GM23338 (cell line): ENCODE data around the gene TMEM161B. TPM values are rescaled to one million over a fixed set of nuclear protein-coding genes. Genes with fewer than 3 reads are reported as not detected.

ENCODE experiments used
- ATAC-seq: fragments of 200-7000 bp; cut with Tn5 transposase; 3 replicates; pipeline ENCODE4 v1.9.1; 2020
- DNase-seq: peaks from one replicate; pipeline ENCODE4 v3.0.0-alpha.2; 2015; ENCODE audit warnings: low spot score
- H2AFZ ChIP-seq: fragments of 200-600 bp; sonication (generic); 2 replicates; pipeline ENCODE4 v1.8.0; 2016; ENCODE audit warnings: antibody characterized with exemption, mild to moderate bottlenecking, moderate library complexity
- H3F3A ChIP-seq: fragments of 200-600 bp; sonication (generic); replicated peaks from 2 replicates; pipeline ENCODE4 v1.8.0; 2017; ENCODE audit warnings: antibody characterized with exemption, mixed run types, low read depth
- H3K27ac ChIP-seq: fragments of 200-600 bp; sonication (generic); 2 replicates; pipeline ENCODE4 v1.6.1; 2016; ENCODE audit warnings: low read depth
- H3K27me3 ChIP-seq: fragments of 200-600 bp; sonication (generic); 2 replicates; pipeline ENCODE4 v1.8.0; 2016; ENCODE audit warnings: mild to moderate bottlenecking, mixed run types, moderate library complexity; ENCODE audit not compliant: insufficient read depth
- H3K36me3 ChIP-seq: fragments of 200-600 bp; sonication (generic); 2 replicates; pipeline ENCODE4 v1.8.0; 2016; ENCODE audit warnings: mild to moderate bottlenecking; ENCODE audit not compliant: insufficient read depth
- H3K4me1 ChIP-seq: fragments of 200-600 bp; sonication (generic); 2 replicates; pipeline ENCODE4 v1.8.0; 2016; ENCODE audit warnings: mild to moderate bottlenecking, moderate library complexity; ENCODE audit not compliant: insufficient read depth
- H3K4me2 ChIP-seq: fragments of 200-600 bp; sonication (generic); 2 replicates; pipeline ENCODE4 v1.7.1; 2017; ENCODE audit warnings: mixed run types
- H3K4me3 ChIP-seq: fragments of 200-600 bp; sonication (generic); 2 replicates; pipeline ENCODE4 v1.6.1; 2016; ENCODE audit warnings: mixed run types
- H3K79me2 ChIP-seq: fragments of 200-600 bp; sonication (generic); replicated peaks from 2 replicates; pipeline ENCODE4 v1.8.0; 2017; ENCODE audit warnings: mild to moderate bottlenecking; ENCODE audit not compliant: insufficient read depth
- H3K9me2 ChIP-seq: fragments of 200-600 bp; sonication (generic); 2 replicates; pipeline ENCODE4 v1.8.0; 2017; ENCODE audit not compliant: insufficient read depth
- H4K20me1 ChIP-seq: fragments of 200-600 bp; sonication (generic); replicated peaks from 2 replicates; pipeline ENCODE4 v1.8.0; 2017; ENCODE audit warnings: mild to moderate bottlenecking; ENCODE audit not compliant: insufficient read depth
- H3K27ac Mint-ChIP-seq: 2 replicates; pipeline ENCODE4 v1.8.0; 2020; ENCODE audit warnings: inconsistent platforms, mild to moderate bottlenecking, moderate library complexity, mixed read lengths
- H3K27me3 Mint-ChIP-seq: 3 replicates; pipeline ENCODE4 v1.8.0; 2022; ENCODE audit warnings: low read depth, mild to moderate bottlenecking, moderate library complexity, mixed read lengths, inconsistent platforms; ENCODE audit not compliant: insufficient read depth, poor library complexity
- H3K36me3 Mint-ChIP-seq: 3 replicates; pipeline ENCODE4 v1.8.0; 2021; ENCODE audit warnings: low read depth, mild to moderate bottlenecking, inconsistent platforms, moderate library complexity, mixed read lengths
- H3K4me1 Mint-ChIP-seq: 3 replicates; pipeline ENCODE4 v1.8.0; 2020; ENCODE audit warnings: mild to moderate bottlenecking, inconsistent platforms, mixed read lengths
- H3K4me3 Mint-ChIP-seq: 3 replicates; pipeline ENCODE4 v1.8.0; 2021; ENCODE audit warnings: moderate library complexity, mild to moderate bottlenecking, inconsistent platforms, mixed read lengths
- H3K9me3 Mint-ChIP-seq: 3 replicates; pipeline ENCODE4 v1.8.0; 2020; ENCODE audit warnings: moderate library complexity, mild to moderate bottlenecking, inconsistent platforms, mixed read lengths
- CREB1 ChIP-seq: fragments of 250-450 bp; sonication (Bioruptor Pico); IDR thresholded peaks from 2 replicates; pipeline ENCODE4 v1.5.0; 2020; ENCODE audit warnings: low read depth, mild to moderate bottlenecking, moderate library complexity
- EZH2 ChIP-seq: fragments of 200-600 bp; sonication (generic); IDR thresholded peaks from one replicate; pipeline ENCODE4 v1.8.0; 2017; ENCODE audit warnings: antibody characterized with exemption, mild to moderate bottlenecking, low read depth; ENCODE audit not compliant: unreplicated experiment
- EZH2phosphoT487 ChIP-seq: fragments of 200-600 bp; sonication (generic); IDR thresholded peaks from one replicate; pipeline ENCODE4 v1.8.1; 2018; ENCODE audit warnings: antibody characterized with exemption; ENCODE audit not compliant: unreplicated experiment
- NANOG ChIP-seq: IDR thresholded peaks from 2 replicates; pipeline ENCODE4 v1.6.1; 2016; ENCODE audit warnings: antibody characterized with exemption, borderline replicate concordance
- POLR2AphosphoS5 ChIP-seq: IDR thresholded peaks from 2 replicates; pipeline ENCODE4 v1.6.1; 2016; ENCODE audit warnings: antibody characterized with exemption, low read depth
- STAT1 ChIP-seq: IDR thresholded peaks from one replicate; pipeline ENCODE4 v1.6.1; 2016; ENCODE audit warnings: antibody characterized with exemption; ENCODE audit not compliant: unreplicated experiment
- ZNF114 ChIP-seq: fragments of 250-450 bp; sonication (Bioruptor Pico); IDR thresholded peaks from 2 replicates; pipeline ENCODE4 v1.5.0; 2020; ENCODE audit warnings: mild to moderate bottlenecking, moderate library complexity
- ZNF331 ChIP-seq: fragments of 250-450 bp; sonication (Bioruptor Pico); IDR thresholded peaks from 2 replicates; pipeline ENCODE4 v1.5.0; 2020; ENCODE audit warnings: low read depth, mild to moderate bottlenecking, moderate library complexity
- polyA plus RNA-seq: library from polyadenylated mRNA; unstranded; fragments of >200 nt; fragmentation: Nextera tagmentation; extraction: Ambion mirVana; gene quantifications from 2 replicates; pipeline ENCODE4 v1.2.1, GENCODE V29; 2016
- total RNA-seq: library from RNA; depleted of rRNA; stranded (reverse); fragments of >200 nt; shearing (Covaris generic); gene quantifications from 2 replicates; pipeline ENCODE4 v1.2.3, GENCODE V29; 2014
- TF ChIP-seq, protein P1 (sequence below): IDR thresholded peaks from 2 replicates; pipeline ENCODE4 v1.6.1; 2016; ENCODE audit warnings: antibody characterized with exemption
- TF ChIP-seq, protein P2 (sequence below), 2 experiments: fragments of 200-600 bp in 1 of 2; sonication (generic) in 1 of 2; conservative IDR thresholded peaks; 2 replicates each; pipeline versions ENCODE4 v1.5.1 to v1.6.1; 2016 to 2017; ENCODE audit warnings: antibody characterized with exemption in 2 of 2, low read depth in 2 of 2, mild to moderate bottlenecking in 2 of 2, moderate library complexity in 1 of 2
- TF ChIP-seq, protein P3 (sequence below): IDR thresholded peaks from one replicate; pipeline ENCODE4 v1.6.1; 2018; ENCODE audit warnings: antibody characterized with exemption; ENCODE audit not compliant: unreplicated experiment

Gene TMEM161B
- total and polyA plus RNA-seq, 2 experiments from 2014 or later = 11.9 to 25.5 TPM

DNA sequence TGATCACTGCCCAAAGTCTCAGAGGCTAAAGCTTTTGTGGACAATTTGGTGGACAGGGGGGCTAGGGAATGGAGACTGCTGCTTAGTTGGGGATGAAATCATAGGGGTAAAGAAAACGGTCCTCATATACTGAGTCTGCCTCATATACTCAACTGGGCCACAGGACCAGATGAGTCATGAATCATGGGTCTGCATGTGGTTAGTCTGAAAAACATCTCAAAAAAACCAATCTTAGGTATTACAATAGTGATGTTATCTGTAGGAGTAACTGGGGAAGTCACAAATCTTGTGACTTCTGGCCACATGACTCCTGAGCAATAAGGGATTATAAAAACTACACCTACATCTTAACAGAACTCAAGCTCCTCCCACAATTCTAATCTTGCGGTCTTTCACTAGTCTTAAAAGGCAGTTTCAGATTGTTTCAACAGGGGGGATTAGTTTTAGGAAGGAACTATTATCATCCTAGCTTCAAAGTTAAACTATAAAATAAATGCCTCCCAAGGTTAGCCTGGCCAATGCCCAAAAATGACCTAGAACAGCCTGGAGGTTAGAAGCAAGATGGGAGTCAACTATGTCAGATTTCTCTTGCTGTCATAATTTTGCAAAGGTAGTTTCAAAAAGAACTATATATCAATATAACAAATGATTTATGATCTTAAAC, 17.5 kb downstream of the TMEM161B start (continued):
- TF ChIP-seq, protein P1, sequence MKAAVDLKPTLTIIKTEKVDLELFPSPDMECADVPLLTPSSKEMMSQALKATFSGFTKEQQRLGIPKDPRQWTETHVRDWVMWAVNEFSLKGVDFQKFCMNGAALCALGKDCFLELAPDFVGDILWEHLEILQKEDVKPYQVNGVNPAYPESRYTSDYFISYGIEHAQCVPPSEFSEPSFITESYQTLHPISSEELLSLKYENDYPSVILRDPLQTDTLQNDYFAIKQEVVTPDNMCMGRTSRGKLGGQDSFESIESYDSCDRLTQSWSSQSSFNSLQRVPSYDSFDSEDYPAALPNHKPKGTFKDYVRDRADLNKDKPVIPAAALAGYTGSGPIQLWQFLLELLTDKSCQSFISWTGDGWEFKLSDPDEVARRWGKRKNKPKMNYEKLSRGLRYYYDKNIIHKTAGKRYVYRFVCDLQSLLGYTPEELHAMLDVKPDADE = no peak
- TF ChIP-seq, protein P2, sequence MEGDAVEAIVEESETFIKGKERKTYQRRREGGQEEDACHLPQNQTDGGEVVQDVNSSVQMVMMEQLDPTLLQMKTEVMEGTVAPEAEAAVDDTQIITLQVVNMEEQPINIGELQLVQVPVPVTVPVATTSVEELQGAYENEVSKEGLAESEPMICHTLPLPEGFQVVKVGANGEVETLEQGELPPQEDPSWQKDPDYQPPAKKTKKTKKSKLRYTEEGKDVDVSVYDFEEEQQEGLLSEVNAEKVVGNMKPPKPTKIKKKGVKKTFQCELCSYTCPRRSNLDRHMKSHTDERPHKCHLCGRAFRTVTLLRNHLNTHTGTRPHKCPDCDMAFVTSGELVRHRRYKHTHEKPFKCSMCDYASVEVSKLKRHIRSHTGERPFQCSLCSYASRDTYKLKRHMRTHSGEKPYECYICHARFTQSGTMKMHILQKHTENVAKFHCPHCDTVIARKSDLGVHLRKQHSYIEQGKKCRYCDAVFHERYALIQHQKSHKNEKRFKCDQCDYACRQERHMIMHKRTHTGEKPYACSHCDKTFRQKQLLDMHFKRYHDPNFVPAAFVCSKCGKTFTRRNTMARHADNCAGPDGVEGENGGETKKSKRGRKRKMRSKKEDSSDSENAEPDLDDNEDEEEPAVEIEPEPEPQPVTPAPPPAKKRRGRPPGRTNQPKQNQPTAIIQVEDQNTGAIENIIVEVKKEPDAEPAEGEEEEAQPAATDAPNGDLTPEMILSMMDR (conservative IDR thresholded peaks at IDR 0.05; ENCODE audit: low read depth in 2 of 2) = no peak
- TF ChIP-seq ZNF331 (CRISPR knock-in tag) (no peak), NANOG (no peak)
- TF ChIP-seq, protein P3, sequence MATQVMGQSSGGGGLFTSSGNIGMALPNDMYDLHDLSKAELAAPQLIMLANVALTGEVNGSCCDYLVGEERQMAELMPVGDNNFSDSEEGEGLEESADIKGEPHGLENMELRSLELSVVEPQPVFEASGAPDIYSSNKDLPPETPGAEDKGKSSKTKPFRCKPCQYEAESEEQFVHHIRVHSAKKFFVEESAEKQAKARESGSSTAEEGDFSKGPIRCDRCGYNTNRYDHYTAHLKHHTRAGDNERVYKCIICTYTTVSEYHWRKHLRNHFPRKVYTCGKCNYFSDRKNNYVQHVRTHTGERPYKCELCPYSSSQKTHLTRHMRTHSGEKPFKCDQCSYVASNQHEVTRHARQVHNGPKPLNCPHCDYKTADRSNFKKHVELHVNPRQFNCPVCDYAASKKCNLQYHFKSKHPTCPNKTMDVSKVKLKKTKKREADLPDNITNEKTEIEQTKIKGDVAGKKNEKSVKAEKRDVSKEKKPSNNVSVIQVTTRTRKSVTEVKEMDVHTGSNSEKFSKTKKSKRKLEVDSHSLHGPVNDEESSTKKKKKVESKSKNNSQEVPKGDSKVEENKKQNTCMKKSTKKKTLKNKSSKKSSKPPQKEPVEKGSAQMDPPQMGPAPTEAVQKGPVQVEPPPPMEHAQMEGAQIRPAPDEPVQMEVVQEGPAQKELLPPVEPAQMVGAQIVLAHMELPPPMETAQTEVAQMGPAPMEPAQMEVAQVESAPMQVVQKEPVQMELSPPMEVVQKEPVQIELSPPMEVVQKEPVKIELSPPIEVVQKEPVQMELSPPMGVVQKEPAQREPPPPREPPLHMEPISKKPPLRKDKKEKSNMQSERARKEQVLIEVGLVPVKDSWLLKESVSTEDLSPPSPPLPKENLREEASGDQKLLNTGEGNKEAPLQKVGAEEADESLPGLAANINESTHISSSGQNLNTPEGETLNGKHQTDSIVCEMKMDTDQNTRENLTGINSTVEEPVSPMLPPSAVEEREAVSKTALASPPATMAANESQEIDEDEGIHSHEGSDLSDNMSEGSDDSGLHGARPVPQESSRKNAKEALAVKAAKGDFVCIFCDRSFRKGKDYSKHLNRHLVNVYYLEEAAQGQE = no peak

DNA sequence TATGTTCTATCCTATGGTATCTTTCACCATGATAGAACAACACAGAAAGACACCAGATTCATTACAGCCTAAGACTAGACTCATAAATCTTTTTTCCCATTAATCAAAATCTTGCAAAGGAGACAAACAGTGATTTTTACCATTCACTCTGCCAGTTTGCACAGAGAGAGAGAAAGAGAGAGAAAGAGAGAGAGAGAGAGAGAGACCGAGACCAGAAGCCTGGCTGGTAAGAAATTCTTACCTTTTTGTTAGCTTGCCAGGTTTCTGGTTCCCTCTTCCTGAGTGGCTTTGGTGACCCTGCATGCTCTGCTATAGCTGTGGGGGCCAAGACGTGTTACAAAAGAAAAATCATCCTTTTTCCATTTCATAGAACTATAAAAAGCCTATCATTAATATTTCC, 18.6 kb downstream of the TMEM161B start:
- no peak overlapping the region for H3K27ac ChIP-seq
- H3K27me3 ChIP-seq = no peaks in the 10 kb centered on the region
- Mint-ChIP-seq H3K27me3 (peaks cover 6% of the 10 kb centered on the region), H3K36me3 (peaks cover 8% of the 10 kb centered on the region), H3K27ac (peak overlapping the region; percentile 64), H3K4me1 (peaks cover 67% of the 10 kb centered on the region), H3K4me3 (no peak overlapping the region), H3K9me3 (no peaks in the 10 kb centered on the region; the same call in 1 of the 3 replicates)
- no peaks in the 10 kb centered on the region for H3K36me3 ChIP-seq
- DNase-seq = no peak
- peaks cover 54% of the 10 kb centered on the region for H3K4me1 ChIP-seq
- H3K4me2 ChIP-seq = no peak overlapping the region
- H3K79me2 ChIP-seq = peaks cover 99% of the 10 kb centered on the region
- no peak for ATAC-seq
- no peaks in the 10 kb centered on the region for H4K20me1 ChIP-seq
- H3K9me2 ChIP-seq = no peaks in the 10 kb centered on the region
- H3F3A ChIP-seq = no peaks in the 10 kb centered on the region
- H2AFZ ChIP-seq = no peak overlapping the region
- H3K4me3 ChIP-seq = no peak overlapping the region
- TF ChIP-seq EZH2 (no peak), STAT1 (no peak), CREB1 (no peak), ZNF114 (CRISPR knock-in tag) (no peak), POLR2AphosphoS5 (no peak), EZH2phosphoT487 (no peak), ZNF331 (CRISPR knock-in tag) (no peak)
- TF ChIP-seq, protein P2 (conservative IDR thresholded peaks at IDR 0.05; ENCODE audit: low read depth in 2 of 2) = no peak
- TF ChIP-seq, protein P1 = no peak
